22Rv1 (cell line): ENCODE results near the gene GSTP1.
"Not testable (repeated sequence)": the region's sequence is repeated elsewhere in the genome, so short reads cannot be mapped to it uniquely, and the experiment has no call there.

ENCODE experiments used
- H3K27ac ChIP-seq: fragments of 450-650 bp; 2 replicates; pipeline ENCODE4 v1.5.1; 2017
- ZFX ChIP-seq: fragments of 450-650 bp; IDR thresholded peaks from 2 replicates; pipeline ENCODE4 v1.6.1; 2017; ENCODE audit warnings: antibody characterized with exemption, borderline replicate concordance
- TF ChIP-seq, protein P1 (sequence below): fragments of 450-650 bp; IDR thresholded peaks from 2 replicates; pipeline ENCODE4 v1.5.1; 2017; ENCODE audit warnings: mild to moderate bottlenecking

Gene GSTP1

DNA sequence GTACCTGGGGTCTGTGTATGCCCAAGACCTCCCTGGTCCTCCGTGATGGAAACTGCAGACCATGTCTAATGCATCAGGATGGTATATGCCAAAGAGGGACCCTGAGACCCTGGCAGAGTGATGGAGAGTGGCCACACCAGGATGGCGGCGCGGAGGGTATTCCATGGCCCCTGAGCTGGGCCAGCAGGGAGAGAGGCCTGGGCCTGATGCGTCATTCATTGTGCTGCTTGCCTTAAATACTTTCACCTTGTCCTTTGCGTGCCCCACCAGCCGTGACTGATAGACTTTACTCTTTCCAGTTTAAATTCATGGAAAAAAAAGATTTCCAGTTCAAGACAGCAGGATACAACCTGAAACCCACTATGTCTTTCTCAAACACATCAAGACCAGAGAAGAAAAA is 17.5 kb downstream of the GSTP1 start:
- TF ChIP-seq, protein P1, sequence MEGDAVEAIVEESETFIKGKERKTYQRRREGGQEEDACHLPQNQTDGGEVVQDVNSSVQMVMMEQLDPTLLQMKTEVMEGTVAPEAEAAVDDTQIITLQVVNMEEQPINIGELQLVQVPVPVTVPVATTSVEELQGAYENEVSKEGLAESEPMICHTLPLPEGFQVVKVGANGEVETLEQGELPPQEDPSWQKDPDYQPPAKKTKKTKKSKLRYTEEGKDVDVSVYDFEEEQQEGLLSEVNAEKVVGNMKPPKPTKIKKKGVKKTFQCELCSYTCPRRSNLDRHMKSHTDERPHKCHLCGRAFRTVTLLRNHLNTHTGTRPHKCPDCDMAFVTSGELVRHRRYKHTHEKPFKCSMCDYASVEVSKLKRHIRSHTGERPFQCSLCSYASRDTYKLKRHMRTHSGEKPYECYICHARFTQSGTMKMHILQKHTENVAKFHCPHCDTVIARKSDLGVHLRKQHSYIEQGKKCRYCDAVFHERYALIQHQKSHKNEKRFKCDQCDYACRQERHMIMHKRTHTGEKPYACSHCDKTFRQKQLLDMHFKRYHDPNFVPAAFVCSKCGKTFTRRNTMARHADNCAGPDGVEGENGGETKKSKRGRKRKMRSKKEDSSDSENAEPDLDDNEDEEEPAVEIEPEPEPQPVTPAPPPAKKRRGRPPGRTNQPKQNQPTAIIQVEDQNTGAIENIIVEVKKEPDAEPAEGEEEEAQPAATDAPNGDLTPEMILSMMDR: no peak
- TF ChIP-seq ZFX: no peak

DNA sequence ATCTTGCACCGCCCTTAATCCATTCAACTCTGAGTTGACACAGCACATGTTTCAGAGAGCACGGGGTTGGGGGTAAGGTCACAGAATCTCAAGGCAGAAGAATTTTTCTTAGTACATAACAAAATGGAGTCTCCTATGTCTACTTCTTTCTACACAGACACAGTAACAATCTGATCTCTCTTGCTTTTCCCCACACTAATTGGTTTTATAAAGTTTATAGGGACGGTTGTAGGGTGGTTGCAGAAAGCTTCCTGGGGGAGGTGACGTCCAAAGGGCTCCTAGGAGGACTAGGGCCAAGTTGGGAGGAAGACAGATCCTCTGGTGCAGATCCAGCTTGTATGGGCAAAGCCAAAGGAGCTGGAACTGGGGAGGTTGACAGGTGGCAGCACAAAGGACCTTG is 20.5 kb downstream of the GSTP1 start:
- H3K27ac ChIP-seq: not testable (repeated sequence)

More for the DNA sequence above, 17.5 kb downstream of the GSTP1 start:
- H3K27ac ChIP-seq: no peak overlapping the region

DNA sequence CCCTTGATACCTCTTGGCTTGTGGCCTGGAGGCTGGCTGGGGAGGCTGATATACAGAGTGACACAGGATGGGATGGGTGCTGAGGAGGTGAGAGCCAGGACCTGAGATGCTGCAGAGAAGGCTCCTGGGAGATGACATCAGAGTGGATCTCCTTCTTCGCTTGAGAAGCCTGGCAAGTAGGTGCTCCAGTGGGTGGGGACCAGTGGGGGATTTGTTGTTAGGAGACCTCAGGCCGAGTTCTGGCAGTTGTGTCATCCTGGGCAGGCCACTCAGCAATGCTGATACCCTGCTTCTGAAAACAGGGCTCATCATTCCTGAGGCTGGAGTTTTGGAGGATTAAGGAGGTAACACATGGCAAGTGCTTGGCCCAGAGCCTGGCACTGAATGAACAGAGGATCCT is 21.2 kb downstream of the GSTP1 start:
- no peak for TF ChIP-seq ZFX
- TF ChIP-seq, protein P1: no peak
- no peak overlapping the region for H3K27ac ChIP-seq

DNA sequence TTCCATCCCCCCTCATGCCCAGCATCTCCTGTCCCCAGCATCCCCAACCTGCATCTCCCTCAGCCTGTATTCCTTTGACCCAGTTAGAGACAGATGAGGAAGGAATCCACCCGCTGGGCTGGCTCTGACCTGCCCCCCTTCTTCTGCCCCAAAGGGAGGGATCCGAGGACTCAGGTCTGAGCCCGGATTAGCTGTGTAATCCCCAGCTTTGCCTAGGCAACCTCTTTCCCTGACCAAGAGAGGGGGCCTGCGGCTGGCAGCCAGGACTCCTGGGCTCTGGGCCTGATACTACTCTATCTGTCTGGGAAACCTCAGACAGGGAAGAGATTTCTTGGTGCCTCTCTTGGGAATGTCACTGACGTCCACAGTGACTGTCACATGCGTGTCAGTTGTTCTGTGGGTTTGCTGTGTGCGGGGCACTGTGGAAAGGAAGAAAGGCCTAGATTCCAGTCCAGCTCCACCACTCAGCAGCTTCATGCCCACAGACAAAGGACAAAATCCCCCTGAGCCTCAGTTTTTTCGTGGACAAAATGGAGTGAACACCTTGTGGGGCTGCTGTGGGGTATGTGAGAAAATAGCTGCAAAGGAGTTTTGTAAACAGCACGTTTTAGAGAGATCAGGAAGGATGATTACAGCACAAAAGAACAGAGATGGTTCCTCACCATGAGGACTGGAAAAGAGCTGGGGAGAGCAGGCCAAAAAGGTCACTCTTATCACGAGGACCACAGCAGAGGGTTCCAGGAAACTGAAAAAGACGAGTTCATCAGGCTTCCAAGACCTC is 21.8 kb downstream of the GSTP1 start:
- H3K27ac ChIP-seq: no peak overlapping the region
- no peak for TF ChIP-seq ZFX
- TF ChIP-seq, protein P1: no peak

DNA sequence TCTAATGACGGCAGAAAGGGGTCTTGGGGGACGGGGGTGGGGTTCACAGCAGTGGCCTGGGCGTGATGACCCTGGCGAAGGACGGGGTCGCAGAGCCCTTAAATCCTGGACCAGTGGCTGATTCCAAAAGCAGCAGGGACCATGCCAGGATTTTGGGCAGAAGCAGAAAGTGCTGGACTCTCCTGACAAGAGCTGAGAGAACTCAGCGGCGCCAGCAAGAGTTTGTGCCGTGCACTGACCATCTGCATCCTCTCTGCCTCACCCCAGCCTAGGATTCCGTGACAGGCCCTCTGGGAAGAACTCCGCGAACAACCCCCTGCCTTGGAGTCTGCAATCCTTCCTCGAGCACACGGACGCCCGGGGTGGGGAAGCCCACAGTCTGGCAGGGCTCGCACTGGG is 22.5 kb downstream of the GSTP1 start:
- TF ChIP-seq, protein P1: no peak
- no peak for TF ChIP-seq ZFX
- peak overlapping the region; percentile 60 for H3K27ac ChIP-seq

DNA sequence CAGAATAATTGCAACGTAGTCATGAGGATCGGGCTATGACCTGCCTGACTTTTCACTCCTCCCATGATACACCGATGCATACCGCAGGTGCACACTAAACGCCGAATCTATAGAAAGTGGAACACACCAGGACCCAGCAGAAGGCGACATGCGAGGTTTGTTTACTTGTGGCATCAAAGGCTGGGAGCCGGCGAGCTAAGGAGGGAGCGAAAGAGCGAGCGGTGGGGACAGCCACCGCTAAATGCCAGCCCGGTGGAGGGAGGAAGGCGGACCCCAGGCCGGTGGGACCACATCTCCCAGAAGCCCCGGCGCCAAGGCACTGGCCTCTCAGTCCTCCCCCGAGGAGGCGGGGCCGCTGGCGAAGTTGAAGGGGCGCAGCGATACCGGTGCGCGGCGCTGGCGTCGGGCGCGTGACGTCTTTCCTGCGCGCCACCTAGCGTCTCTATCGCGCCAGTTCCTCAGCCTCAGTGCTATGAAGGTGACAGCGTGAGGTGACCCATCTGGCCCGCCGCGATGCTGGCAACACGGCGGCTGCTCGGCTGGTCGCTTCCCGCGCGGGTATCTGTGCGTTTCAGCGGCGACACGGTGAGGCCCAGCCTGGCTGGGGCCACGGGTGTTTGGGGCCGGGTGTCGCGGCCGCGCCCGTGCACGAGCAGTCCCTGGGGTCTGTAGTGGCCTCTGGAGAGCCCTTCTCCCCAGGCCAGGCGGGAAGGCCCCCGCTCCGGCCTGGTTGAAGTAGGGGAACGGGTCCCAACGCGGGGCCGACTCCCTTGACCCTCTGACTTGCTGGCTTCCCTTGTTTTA is 23.1 kb downstream of the GSTP1 start, which contains the start of gene NDUFV1:
Gene NDUFV1 (plus strand): TSS at position 445 of the 804 bp plus-strand sequence. CDS start 69 bp downstream, at position 514.
- TF ChIP-seq, protein P1: peak; percentile 70
- TF ChIP-seq ZFX: no peak
- H3K27ac ChIP-seq: peak within 1 kb of the TSS; percentile 60

DNA sequence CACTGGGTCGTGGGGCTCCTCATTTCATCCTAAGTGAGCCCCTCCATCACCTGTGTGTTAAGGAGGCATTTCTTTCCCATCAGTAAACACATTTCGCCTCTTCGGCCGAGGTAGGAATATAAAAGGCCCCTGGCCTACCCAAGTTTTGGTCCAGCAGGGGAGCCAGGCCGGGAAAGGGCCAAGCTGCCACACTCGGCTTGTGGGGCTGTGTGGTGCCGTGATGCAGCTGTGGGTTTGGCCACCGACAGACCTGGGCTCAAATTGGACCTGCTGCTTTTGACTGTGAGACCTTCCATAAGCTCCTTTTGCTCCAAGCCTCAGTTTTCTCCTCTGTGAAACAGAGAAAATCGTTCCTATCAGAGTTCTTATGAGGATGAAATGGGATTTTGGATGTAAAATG is 23.9 kb downstream of the GSTP1 start:
- TF ChIP-seq ZFX: no peak
- TF ChIP-seq, protein P1: no peak
- H3K27ac ChIP-seq: peak overlapping the region; percentile 60
